ENCODE measurements around the gene MLF2. TPM values are rescaled to one million over a fixed set of nuclear protein-coding genes. Genes with fewer than 3 reads are reported as not detected.
A peak's percentile ranks its signal among the peaks of the same experiment; 100 is the strongest.

MLF2 gene
- total RNA-seq, 4 donors from 2014 or later: 105 to 181 (median 165) TPM

- H3K36me3 ChIP-seq: no peaks in the 10 kb centered on the region
- no peak overlapping the region for H3K27ac ChIP-seq
- no peaks in the 10 kb centered on the region for H3K4me1 ChIP-seq
- in situ Hi-C loops (cut with MboI; ENCODE audit: low sequenced_read_pairs in 4 of 4): no loop called here
- intact Hi-C loops (cut with DNase I; ENCODE audit: low total_unique reads): no loop called here
- TF ChIP-seq, protein P1, sequence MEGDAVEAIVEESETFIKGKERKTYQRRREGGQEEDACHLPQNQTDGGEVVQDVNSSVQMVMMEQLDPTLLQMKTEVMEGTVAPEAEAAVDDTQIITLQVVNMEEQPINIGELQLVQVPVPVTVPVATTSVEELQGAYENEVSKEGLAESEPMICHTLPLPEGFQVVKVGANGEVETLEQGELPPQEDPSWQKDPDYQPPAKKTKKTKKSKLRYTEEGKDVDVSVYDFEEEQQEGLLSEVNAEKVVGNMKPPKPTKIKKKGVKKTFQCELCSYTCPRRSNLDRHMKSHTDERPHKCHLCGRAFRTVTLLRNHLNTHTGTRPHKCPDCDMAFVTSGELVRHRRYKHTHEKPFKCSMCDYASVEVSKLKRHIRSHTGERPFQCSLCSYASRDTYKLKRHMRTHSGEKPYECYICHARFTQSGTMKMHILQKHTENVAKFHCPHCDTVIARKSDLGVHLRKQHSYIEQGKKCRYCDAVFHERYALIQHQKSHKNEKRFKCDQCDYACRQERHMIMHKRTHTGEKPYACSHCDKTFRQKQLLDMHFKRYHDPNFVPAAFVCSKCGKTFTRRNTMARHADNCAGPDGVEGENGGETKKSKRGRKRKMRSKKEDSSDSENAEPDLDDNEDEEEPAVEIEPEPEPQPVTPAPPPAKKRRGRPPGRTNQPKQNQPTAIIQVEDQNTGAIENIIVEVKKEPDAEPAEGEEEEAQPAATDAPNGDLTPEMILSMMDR (IDR thresholded peaks at IDR 0.05 in 4 of 5, conservative IDR thresholded peaks at IDR 0.05 in 1 of 5): no peak
- TF ChIP-seq POLR2A (IDR thresholded peaks at IDR 0.05): no peak
- ATAC-seq: no peak
- DNase-seq: no peak
- H3K4me3 ChIP-seq: no peak overlapping the region
- no peaks in the 10 kb centered on the region for H3K9me3 ChIP-seq
- H3K27me3 ChIP-seq: peaks cover 0 to 3% (median 0%) of the 10 kb centered on the region in 3 donors
These were observed 39.1 kb upstream of the MLF2 start for GRCh38 chr12:6791931-6792520.

- Histone ChIP-seq H3K27ac (no peak overlapping the region), H3K27me3 (peaks cover 0 to under 1% (median 0%) of the 10 kb centered on the region in 3 donors), H3K4me3 (no peak overlapping the region), H3K4me1 (no peaks in the 10 kb centered on the region), H3K9me3 (no peaks in the 10 kb centered on the region), H3K36me3 (no peaks in the 10 kb centered on the region)
- intact Hi-C loops (cut with DNase I; ENCODE audit: low total_unique reads): no loop called here
- ATAC-seq (no peak), DNase-seq (no peak)
- in situ Hi-C loops (cut with MboI; ENCODE audit: low sequenced_read_pairs in 4 of 4): no loop called here
- no peak for TF ChIP-seq POLR2A (IDR thresholded peaks at IDR 0.05)
- TF ChIP-seq, protein P1 (IDR thresholded peaks at IDR 0.05 in 4 of 5, conservative IDR thresholded peaks at IDR 0.05 in 1 of 5): no peak
These were observed 37.7 kb upstream of the MLF2 start for GRCh38 chr12:6790496-6791150.

DNA sequence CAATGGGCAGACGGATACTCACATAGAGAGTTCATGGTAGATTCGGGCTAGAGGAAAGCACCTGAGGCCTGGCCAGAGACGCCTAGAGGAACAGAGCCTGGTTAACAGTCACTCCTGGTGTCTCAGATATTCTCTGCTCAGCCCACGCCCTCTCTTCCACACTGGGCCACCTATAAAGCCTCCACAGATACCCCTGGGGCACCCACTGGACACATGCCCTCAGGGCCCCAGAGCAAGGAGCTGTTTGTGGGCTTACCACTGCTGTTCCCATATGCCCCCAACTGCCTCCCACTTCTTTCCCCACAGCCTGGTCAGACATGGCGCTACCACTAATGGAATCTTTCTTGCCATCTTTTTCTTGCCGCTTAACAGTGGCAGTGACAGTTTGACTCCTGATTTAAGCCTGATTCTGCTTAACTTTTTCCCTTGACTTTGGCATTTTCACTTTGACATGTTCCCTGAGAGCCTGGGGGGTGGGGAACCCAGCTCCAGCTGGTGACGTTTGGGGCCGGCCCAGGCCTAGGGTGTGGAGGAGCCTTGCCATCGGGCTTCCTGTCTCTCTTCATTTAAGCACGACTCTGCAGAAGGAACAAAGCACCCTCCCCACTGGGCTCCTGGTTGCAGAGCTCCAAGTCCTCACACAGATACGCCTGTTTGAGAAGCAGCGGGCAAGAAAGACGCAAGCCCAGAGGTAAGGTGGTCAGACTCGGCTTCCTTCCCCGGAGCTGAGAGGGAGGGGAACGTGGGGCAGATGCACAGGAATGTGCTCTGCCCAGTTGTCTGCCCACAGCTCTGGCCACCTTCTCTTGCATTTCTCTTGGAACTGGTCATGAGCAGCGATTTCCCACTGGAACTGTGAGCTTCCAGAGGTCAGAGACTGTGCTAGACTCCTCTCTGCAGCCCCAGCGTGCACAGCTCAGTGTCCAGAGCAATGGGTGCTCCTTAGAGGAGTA is 36.3 kb upstream of the MLF2 start, which contains the start of gene CD4:
Gene CD4 (plus strand): TSS at position 557 of the 953 bp plus-strand sequence. CDS start 10,611 bp downstream, outside the sequence.
- peak within 1 kb of the TSS in 1 of 4 donors; percentile 20 for H3K4me3 ChIP-seq
- intact Hi-C loops (cut with DNase I; ENCODE audit: low total_unique reads) (no loop called here), in situ Hi-C loops (cut with MboI; ENCODE audit: low sequenced_read_pairs in 4 of 4) (no loop called here)
- H3K36me3 ChIP-seq: no peaks in the 10 kb centered on the region
- TF ChIP-seq, protein P1 (IDR thresholded peaks at IDR 0.05 in 4 of 5, conservative IDR thresholded peaks at IDR 0.05 in 1 of 5): no peak
- peak in 1 of 2 donors; percentile 30 for TF ChIP-seq POLR2A (IDR thresholded peaks at IDR 0.05)
- no peaks in the 10 kb centered on the region for H3K4me1 ChIP-seq
- H3K27ac ChIP-seq: no peak within 1 kb of the TSS
- peak in 1 of 2 donors; percentile 21 for ATAC-seq
- no peaks in the 10 kb centered on the region for H3K27me3 ChIP-seq
- peak; percentile 39 to 51 for DNase-seq
- H3K9me3 ChIP-seq: no peaks in the 10 kb centered on the region

GRCh38 chr12:6787309-6787708 is 34.4 kb upstream of the MLF2 start:
- Histone ChIP-seq H3K27me3 (no peaks in the 10 kb centered on the region), H3K27ac (no peak overlapping the region), H3K36me3 (no peaks in the 10 kb centered on the region), H3K9me3 (no peaks in the 10 kb centered on the region), H3K4me1 (no peaks in the 10 kb centered on the region), H3K4me3 (no peak overlapping the region)
- ATAC-seq: no peak
- TF ChIP-seq POLR2A (IDR thresholded peaks at IDR 0.05): no peak
- TF ChIP-seq, protein P1 (IDR thresholded peaks at IDR 0.05 in 4 of 5, conservative IDR thresholded peaks at IDR 0.05 in 1 of 5): no peak
- in situ Hi-C loops (cut with MboI; ENCODE audit: low sequenced_read_pairs in 4 of 4) (no loop called here), intact Hi-C loops (cut with DNase I; ENCODE audit: low total_unique reads) (no loop called here)
- no peak for DNase-seq

All from gastrocnemius medialis (tissue), 4 donors.